Measurements from ENCODE around the gene RFX5.

DNA sequence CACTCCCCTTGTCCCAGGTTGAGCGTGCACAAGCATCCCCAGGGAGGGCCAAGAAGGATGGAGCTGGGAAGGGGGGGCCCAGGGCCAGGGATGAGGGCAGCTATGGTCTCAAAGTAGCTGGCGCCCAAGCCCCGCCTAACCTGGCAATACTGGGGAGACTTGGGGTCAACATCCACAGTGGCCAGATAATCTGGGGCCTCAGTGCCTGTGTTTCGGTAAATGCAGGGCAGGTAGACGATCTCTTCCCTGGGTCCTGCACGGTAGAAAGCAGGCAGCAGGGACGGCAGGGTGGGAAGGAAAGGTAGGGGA, 22.2 kb upstream of the RFX5 start:
- TF ChIP-seq, protein P1, sequence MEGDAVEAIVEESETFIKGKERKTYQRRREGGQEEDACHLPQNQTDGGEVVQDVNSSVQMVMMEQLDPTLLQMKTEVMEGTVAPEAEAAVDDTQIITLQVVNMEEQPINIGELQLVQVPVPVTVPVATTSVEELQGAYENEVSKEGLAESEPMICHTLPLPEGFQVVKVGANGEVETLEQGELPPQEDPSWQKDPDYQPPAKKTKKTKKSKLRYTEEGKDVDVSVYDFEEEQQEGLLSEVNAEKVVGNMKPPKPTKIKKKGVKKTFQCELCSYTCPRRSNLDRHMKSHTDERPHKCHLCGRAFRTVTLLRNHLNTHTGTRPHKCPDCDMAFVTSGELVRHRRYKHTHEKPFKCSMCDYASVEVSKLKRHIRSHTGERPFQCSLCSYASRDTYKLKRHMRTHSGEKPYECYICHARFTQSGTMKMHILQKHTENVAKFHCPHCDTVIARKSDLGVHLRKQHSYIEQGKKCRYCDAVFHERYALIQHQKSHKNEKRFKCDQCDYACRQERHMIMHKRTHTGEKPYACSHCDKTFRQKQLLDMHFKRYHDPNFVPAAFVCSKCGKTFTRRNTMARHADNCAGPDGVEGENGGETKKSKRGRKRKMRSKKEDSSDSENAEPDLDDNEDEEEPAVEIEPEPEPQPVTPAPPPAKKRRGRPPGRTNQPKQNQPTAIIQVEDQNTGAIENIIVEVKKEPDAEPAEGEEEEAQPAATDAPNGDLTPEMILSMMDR (IDR thresholded peaks at IDR 0.05): no peak
- TF ChIP-seq POLR2A (IDR thresholded peaks at IDR 0.05): no peak

Data from adrenal gland (tissue), 5 donors.